Activated T-helper 1 cell treated with anti-CD3 and anti-CD28 coated beads, Interleukin-2, amount 50 U/mL, for 16 hours (primary cell): ENCODE results near the gene TGFBR3.

Source experiments
- DNase-seq, 2 donors: peaks; one replicate each; pipeline ENCODE4 v3.0.0-alpha.2; 2020; ENCODE audit warnings: low read depth in 1 of 2, low spot score in 1 of 2

Gene TGFBR3

DNA sequence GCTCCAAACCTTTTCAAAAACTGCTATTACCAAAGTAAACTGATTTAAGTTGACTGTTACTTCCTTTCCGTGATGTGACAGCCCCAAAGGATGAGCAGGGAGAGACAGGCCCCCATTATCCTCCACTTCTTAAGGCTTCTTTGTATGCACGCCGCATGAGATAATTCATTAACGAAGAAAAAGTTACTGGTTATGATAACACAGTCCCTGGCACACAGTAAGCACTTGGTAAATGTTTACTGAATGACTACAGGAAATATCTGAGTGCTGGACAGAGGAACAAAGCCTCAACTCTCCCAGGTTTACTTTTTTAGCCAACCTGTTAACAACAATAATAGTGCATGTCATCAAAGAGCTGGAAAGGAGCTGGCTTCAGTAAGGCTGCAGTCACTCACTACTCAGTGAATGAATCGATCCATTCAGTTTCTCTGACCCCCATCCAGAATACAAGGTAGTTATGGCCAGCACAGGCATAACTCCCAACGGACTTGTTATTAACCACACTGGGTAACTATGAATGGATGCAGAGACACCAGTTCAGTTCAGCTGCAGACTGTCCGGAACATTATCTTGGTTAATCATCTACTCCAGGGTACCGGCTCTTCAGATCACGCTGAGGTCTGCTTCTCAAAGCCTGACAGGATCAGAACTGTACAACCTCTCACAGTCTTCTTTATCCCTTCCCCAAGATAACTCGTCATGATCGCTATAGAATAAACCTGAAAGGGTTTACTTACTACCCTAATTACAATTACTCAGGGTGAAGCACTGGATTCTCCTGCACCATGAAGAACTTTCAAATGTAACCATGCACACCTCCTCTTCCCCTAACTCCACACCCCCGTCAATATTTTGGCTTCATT, 58.3 kb downstream of the TGFBR3 start:
- DNase-seq: no peak

- no peak for DNase-seq
Measured at GRCh38 chr1:91827087-91827458, 58.9 kb downstream of the TGFBR3 start.

DNA sequence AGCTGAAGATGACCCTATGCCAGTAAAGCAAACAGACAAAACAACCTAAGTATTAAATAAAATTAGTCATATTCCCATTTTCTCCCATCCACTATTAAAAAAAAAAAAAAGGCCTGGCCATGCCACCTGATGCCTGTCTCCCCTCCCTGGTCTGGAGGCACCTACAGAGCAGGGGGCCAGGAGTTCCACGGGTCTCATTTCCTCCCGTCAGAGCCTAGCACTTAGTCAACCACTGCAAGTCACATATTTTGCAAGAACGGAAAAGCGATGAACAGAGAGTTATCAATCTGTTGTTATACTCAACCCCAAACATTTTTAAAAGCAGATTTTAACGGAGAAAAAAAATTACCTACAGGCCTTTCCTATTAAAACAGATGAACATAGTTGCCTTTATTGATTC, 59.3 kb downstream of the TGFBR3 start:
- no peak for DNase-seq

- DNase-seq: no peak
Measured at GRCh38 chr1:91826248-91826647, 59.7 kb downstream of the TGFBR3 start.

- DNase-seq: no peak
Measured at GRCh38 chr1:91821126-91821868, 64.7 kb downstream of the TGFBR3 start.

DNA sequence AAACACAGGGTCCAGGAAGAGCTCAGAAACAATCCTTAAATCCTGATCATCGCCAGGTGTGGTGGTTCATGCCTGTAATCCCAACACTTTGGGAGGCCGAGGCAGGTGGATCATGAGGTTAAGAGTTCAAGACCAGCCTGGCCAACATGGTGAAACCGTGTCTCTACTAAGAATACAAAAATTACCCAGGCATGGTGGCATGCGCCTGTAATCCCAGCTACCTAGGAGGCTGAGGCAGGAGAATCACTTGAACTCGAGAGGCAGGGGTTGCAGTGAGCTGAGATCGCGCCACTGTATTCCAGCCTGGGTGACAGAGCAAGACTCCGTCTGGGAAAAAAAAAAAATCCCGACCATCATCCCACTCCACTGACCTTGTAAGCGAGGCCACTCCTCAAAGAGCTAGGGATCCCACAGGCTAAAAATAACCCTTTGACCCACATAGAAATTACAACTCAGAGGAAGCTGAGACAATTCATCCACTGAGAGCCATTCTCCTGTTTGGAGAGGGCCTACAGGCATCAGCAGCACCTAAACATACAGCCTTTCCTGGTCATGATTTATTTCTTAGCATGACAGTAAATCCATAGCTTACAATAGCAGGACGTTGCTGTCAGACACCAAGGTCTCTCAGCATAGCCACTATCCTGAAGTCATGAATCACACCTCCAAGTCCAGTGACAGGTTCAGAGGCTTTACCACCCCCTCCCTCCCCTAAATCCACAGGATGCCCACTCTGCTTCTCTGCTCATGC, 66.7 kb downstream of the TGFBR3 start:
- DNase-seq: no peak

- DNase-seq: no peak
Measured at GRCh38 chr1:91818713-91818975, 67.3 kb downstream of the TGFBR3 start.

DNA sequence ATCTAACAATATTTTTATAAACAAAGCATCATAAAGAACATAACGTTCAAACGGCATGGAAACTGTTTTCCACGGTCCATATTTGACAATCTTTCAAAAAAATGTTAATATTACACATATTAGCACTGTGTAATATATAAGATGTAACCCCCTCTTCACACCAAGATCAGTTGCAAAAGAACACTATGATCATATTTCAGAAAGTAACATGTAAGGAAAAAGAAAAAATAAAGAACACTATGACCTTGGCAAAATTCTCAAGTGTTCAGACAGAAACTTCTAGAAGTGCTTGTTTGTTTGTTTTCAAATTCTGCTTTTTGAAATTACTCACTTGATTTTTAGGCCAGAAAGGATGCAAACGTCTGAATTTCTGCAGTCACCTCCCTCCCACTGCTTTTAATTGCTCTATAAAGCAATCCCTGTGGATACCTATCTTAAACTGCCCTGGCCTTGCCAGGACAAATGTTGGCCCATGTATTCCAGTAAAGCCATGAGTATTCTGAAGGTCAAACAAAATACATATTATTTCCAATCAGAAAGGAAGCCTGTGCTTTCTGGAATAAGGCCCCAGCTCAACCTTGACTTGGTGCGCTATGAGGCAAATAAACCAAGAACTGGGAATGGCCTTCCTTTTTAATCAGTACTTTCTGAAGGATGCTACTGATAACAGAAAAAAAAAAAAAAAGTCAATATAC, 68.6 kb downstream of the TGFBR3 start:
- DNase-seq: no peak

DNA sequence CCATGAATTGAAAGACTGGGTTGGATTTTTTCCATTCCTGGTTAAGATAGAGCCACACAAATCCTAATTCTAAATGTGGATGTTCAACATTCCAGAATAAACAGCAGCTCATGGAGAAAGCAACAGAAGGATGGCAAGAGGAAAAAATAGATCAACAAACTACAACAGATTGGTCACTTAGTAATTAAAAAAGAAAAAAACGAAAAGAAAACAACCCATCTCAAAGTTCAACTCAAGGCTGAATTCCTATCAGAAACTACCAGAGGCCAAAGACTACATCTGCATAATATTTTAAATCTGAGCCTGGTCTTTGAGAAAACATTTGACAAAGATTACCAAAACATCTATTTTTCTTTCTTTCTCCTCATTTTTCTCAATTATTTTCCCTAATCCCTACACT, 69.9 kb downstream of the TGFBR3 start:
- DNase-seq: no peak

DNA sequence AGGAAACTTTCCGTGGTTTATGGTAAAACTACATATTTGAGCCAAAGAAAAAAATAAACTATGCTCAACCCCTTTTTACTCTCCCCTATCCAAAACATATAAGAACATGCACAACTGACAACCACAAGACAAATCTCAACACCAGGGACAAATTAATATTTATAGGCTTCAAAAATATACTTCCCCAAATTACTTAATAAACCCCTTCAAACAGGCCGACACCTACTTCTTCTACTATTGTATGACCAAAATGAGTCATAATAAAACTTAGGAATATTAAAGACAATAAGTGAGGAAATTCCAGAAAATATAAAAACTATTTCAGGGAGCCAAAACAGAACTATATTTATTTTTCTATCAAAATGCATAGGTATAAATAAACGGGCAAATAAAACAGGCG, 71.5 kb downstream of the TGFBR3 start:
- DNase-seq: no peak

DNA sequence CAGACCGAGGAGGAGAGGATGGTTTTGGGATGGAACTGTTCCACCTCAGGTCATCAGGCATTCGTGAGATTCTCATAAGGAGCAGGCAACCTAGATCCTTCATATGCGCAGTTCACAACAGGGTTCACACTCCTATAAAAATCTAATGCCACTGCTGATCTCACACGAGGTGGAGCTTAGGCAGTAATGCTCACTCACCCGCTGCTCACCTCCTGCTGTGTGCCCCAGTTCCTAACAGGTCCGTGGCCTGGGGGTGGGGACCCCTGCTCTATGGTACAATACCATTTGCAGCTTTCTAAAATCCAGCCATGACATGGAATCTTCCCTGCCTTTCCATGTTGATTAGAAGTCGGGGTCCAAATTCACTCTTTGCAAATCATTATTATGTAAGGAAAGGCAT, 72.1 kb downstream of the TGFBR3 start:
- no peak for DNase-seq

DNA sequence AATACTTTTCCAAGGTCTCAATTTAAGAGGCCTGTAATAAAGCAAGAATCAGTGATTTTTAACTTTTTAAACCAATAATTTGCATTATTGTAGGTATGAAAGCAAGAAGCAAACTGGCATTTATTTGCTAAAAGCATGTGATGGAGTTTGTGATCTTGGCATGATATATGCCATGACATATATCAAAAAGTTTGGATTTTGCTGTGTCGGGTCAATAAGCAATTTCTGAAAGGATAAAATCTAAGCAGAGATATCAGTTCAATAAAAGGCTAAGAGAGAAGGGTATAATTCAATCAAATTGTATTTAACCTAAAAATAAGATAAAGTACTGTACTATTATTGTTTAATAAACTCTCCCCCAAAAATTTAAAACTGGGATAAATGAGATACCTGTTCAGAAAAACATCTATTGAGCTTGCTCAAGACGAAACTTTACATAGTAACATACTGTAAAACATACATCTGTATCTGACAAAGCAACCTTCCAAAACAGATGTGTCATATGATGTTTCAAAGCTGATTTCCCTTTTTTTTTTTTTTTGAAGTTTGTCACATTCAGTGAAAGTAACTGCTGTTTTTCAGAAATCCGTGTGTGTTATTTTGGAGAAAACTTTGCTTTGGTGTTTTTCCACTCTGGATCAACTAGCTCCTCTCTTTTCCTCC, 74.5 kb downstream of the TGFBR3 start:
- DNase-seq: no peak

DNA sequence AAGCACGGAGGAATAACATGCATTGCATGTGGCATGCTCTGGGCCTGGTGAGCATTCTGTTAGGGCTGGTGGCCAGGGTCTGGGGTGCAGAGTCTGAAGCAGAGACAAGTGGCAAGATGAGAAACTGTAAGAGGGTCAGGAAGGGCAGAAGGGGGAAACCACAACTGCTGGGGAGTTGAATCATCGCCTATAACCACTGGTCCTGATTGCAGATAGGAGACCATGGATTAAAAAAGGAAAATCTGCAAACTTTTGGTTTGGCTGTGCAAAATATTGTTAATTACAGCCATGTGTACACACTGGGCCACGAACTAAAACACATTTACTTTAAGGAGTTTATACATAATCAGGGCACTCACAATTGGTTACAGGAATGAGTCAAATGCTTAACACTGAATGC, 76.6 kb downstream of the TGFBR3 start:
- DNase-seq: no peak

DNA sequence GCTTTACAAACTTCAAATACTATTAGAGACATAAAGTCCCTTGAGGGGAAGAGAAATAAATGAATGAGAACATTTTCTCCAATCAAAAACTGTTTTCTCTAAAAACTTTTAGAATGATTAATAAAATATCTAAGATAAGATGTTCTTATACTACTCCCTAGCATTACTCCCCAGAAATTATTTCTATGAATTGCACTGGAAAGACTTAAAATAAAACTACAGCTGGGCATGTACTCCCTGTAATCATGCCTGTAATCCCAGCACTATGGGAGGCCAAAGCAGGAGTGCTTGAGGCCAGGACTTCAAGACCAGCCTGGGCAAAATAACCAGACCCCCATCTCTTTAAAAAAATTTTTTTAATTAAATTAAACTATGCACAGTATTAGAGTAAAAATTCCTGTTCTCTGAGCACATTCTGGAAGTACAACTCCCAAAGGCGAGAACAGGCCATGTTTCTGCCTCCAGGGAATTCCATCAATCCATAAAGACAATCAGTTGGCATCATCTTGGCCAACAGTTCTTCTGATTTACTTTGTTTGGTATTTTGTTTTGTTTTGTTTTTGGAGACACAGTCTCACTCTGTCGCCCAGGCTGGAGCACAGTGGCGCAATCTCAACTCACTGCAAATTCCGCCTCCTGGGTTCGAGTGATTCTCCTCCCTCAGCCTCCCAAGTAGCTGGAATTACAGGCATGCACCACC, 77.9 kb downstream of the TGFBR3 start:
- DNase-seq: no peak

- no peak for DNase-seq
Measured at GRCh38 chr1:91806769-91807700, 78.9 kb downstream of the TGFBR3 start.

- DNase-seq: no peak
Measured at GRCh38 chr1:91806181-91806768, 79.7 kb downstream of the TGFBR3 start.

DNA sequence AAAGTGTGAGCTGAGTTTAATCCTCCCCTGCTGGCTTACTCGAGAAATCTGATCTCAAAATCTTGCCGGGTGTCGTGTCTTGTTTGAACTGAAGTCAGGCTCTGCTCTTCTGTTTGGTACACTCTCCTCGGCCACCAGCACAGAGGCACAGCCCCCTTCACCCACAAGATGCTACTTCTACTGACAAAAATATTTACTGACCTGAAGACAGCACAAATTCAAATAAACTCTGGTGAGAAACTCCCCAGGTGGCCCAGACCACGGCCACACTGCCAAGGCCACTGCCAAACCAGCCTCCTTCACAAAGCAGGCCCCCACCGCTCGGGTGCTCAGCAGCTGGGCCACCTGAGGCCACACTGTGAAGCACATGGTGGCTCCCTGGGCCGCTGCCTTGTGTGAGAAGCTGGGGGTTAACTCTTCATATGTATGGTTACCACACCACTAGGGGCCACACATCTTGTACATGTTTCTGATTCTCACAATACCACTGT, 80.6 kb downstream of the TGFBR3 start:
- no peak for DNase-seq

DNA sequence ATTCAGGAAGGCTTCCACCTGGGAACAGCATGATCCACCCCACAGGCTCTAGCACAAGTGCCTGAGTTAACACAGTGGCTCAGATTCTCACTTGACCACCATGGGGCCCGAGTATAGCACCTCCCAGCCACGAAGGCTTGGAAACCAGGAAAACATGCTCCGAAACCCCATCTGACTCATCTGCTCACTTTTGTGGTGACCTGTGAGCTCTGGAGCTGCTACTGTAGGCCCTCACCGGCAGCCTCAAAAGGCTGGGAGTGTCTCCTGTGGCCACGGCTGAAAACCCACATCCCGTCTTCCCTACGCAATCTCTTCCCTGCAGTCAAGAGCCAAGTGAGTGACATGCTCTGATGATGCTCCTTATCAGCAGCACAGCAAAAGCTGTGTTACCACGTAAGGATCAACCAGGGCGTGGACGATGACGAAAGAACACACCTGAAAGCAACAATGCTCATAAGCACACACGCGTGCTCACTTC, 81.4 kb downstream of the TGFBR3 start:
- peak; percentile 51 to 68 for DNase-seq
